ENCODE results near the gene C1QTNF12. TPM values are rescaled to one million over a fixed set of nuclear protein-coding genes. Genes with fewer than 3 reads are reported as not detected.

The C1QTNF12 gene
- total and polyA plus RNA-seq, 2 of the 8 experiments (the other 6 are each of a cell fraction or from before 2014, with no cell fraction given), result 2.1 to 3.7 TPM

DNA sequence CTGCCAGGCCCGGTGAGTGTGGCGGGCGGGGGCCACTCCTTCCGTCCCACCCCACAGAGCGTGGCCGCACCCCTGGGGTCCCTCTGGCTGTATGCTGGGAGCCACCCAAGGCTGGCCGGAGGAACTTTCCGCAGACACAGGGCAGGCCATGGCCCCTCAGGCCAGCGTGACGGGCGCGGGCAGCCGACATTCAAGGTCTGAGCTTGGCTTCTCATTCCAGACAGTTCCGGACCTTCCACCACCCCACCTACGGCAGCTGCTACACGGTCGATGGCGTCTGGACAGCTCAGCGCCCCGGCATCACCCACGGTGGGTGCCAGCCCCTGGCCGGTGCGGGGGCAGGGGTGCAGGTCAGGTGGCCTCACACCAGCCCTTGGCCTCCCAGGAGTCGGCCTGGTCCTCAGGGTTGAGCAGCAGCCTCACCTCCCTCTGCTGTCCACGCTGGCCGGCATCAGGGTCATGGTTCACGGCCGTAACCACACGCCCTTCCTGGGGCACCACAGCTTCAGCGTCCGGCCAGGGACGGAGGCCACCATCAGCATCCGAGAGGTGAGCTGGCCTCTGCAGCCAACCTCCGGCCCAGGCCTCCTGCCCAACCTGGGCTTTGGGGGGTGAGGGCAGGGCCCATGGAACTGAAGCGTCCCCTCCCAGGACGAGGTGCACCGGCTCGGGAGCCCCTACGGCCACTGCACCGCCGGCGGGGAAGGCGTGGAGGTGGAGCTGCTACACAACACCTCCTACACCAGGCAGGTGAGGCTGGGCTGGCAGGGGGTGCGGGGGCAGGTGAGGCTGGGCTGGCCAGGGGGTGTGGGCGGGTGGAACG, 41.0 kb upstream of the C1QTNF12 start (continued):
- TF ChIP-seq RXRA (IDR thresholded peaks at IDR 0.05; ENCODE audit: insufficient read depth, low read depth, low read length) (no peak), EGR1 (IDR thresholded peaks at IDR 0.05; ENCODE audit: borderline replicate concordance, low read depth, low read length) (no peak), KDM5A (IDR thresholded peaks at IDR 0.05; ENCODE audit: low read length) (no peak)
- TF ChIP-seq, protein P1, sequence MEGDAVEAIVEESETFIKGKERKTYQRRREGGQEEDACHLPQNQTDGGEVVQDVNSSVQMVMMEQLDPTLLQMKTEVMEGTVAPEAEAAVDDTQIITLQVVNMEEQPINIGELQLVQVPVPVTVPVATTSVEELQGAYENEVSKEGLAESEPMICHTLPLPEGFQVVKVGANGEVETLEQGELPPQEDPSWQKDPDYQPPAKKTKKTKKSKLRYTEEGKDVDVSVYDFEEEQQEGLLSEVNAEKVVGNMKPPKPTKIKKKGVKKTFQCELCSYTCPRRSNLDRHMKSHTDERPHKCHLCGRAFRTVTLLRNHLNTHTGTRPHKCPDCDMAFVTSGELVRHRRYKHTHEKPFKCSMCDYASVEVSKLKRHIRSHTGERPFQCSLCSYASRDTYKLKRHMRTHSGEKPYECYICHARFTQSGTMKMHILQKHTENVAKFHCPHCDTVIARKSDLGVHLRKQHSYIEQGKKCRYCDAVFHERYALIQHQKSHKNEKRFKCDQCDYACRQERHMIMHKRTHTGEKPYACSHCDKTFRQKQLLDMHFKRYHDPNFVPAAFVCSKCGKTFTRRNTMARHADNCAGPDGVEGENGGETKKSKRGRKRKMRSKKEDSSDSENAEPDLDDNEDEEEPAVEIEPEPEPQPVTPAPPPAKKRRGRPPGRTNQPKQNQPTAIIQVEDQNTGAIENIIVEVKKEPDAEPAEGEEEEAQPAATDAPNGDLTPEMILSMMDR (IDR thresholded peaks at IDR 0.05; ENCODE audit: control extremely low read depth in 1 of 3, insufficient read depth in 1 of 3, low read depth in 1 of 3, low read length in 3 of 3), result no peak
